CD1c-positive myeloid dendritic cell (primary cell): ENCODE data around the gene IDH3G.
"Not testable (repeated sequence)": the region's sequence is repeated elsewhere in the genome, so short reads cannot be mapped to it uniquely, and the experiment has no call there.

ENCODE experiments used
- DNase-seq: peaks from one replicate; pipeline ENCODE4 v3.0.0-alpha.2; 2016; ENCODE audit errors: extremely low spot score

Gene IDH3G

GRCh38 chrX:153794018-153794896, at the start of gene IDH3G, which contains the start of gene SSR4:
Gene IDH3G (minus strand): TSS chrX:153794375. CDS start chrX:153794326, 49 bp downstream.
Gene SSR4 (plus strand): TSS chrX:153794668. CDS start chrX:153794688, 20 bp downstream.
- DNase-seq = peak; percentile 95

GRCh38 chrX:153836921-153837320, 42.7 kb upstream of the IDH3G start:
- DNase-seq = no peak

DNA sequence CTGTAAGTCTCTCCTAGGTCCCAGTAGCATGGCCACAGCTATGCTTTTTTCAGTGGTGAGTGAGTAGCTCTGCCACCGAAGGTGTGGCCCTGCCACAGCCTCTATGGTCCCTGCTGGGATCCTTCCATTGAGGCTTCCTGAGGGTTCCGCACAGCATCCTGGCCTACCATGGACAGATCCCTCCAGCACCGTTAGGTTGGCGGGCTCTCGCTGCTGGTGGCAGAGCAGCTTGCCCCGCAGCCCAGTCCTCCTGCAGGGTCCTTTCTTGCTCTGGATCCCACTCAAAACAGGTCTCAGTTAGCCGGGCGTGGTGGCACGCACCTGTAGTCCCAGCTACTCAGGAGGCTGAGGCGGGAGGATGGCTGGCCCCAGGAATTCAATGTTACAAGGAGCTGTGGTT, 38.6 kb upstream of the IDH3G start:
- no peak for DNase-seq

DNA sequence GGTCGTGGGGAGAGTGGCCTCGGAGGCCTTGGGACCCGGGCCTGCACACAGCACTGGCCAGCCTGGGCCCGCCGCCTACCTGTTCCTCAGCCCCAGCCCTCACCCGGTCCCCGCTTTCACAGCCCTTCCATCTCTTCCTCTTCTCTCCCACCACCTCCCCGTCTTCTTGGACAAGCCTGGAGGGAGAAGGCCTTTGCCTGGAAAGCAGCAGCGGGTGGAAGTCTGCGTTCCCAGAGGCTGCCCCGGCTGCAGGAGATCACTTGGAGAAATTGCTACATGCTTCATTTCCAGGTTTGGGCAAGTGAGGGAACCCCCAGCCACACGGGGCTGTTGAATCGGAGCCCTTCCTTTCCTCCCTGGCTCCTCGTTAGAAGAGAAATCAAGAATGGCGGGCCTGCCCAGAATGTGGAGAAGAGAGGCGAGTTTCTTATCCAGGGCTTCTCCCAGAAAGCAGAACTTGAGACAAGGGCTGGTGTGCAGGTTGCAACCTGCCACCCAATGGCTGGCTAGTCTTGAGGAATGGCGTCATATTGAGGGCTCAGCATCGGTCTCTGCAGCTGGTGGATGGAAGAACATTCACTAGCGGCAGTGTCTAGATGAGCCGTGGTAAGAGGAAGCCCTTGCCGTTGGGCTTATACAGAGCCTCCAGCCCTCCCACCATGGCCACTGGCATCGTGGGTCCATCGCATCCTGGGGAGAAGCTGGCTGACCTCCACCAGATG, 37.4 kb upstream of the IDH3G start:
- DNase-seq = peak; percentile 2

GRCh38 chrX:153830640-153831428, 36.7 kb upstream of the IDH3G start:
- DNase-seq = no peak

DNA sequence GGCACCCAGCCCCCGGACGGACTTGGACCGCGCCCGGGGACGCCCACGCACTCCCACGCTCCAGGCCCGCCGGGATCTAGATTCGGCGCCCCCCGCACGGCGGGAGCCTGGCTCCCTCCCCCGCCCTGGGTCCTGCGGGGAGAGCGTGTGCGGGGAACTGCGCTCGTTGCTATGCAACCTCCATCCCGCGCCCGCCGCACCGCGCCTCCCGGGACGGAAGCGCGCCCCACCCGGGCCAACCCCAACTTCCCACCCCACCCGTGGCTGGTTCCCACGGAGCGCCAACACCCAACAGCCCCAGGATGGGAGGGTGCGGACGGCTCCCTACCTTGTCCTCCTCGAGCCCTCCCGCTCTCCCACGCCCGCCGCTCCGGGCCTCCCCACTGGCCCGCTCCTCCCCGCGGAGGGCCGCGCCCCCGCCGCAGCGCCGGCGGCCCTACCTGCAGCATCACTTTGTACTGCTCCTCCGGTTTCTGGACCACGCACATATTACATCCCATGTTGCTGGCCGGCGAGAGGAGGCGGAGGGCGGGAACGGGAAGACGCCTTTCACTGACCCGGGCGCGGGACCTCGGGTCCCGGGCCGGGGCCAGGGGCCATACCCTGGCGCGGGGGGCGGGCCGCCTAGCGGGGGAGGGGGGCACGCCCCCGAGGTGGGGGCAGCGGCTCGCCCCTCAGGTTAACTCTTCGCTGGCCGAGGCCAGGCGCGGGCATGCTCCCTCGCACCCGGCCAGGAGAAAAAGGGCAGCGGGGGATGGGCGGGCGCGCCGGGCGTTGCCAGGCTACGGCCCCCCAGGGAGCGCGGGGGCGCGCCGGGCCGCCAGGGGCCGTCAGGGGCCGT, 35.8 kb upstream of the IDH3G start, which contains the start of gene PDZD4:
PDZD4 (minus strand) TSS at position 746 of the 841 bp plus-strand sequence; CDS start at position 500, 246 bp downstream.
- no peak for DNase-seq

- DNase-seq = no peak
These were observed 35.3 kb upstream of the IDH3G start for GRCh38 chrX:153829549-153829798.

DNA sequence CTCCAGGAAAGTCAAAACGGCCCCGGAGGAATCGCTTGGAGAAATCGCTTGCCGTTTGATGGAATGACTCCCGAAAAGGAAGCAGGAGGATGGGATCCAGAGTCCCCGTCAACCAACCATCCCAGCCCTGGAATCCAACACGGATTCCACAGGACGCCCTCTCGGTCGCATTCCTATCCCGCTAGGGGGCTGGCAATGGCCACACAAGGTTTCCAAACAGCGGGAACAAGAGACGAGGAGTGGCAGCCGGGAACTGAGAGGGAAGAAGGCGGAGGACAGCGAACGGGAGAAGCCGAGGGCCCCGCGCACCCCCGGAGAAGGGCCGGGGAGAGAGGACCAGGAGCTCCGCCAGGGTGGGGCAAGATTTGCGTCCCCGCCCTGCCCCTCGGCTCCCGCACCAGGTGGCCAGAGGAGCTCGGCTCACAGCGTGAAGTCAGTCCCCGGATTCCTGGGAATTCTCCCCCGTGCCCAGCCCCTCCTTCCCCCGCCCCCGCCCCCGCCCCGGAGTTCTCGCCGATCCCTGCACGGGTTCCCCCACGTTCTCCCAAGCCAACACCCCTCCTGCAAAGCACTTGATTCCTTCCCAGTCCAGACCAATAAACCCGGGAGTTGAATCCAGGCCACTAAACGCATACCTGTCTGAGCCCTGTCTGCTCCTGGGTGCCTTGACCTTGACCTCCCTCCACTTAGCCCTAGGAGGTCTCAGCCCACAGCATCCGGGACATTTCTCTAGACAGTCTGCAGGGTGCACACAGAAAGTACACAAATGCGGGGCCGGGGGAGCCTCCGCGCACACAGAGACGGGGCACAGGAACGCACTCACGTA, 34.8 kb upstream of the IDH3G start:
- no peak for DNase-seq

DNA sequence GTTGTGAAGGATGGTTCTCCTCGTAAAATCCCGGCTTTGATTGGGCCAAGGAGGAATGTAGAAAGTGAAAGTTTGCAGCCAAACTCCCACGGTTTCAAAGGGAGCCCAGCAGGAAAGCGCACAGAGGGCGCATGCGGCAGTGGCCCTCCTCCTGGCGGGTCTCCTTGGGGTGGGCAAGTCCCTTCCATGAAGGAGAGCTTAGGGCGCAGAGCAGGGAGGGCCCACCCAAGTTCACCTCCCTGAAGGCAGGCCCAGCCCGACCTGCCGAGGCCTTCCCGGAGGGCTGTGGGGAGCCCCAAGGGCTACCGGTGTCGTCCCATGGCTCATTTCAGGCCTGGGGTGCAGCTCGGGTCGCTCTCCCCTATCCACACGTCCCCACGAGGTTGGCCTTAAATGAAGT, 34.1 kb upstream of the IDH3G start:
- no peak for DNase-seq

DNA sequence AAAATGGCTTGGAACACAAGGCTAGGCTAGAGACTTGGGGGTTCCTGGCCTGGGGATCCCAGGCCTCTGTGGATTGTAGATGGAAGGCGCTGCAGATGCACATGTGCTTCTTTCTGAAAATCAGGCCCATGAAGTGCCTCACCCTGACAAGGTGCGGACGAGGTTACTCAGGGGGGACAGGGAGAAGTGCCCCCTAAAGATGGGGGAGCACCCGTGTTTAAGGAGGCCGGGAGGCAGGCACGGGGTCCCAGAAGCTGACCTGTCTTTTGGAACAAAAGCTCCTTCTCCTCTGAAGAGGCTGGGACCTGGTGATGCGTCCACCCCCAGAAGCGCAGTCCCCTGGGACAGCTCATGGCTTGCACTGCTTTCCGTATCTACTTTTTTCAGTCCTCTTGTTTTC, 33.7 kb upstream of the IDH3G start:
- DNase-seq = no peak

DNA sequence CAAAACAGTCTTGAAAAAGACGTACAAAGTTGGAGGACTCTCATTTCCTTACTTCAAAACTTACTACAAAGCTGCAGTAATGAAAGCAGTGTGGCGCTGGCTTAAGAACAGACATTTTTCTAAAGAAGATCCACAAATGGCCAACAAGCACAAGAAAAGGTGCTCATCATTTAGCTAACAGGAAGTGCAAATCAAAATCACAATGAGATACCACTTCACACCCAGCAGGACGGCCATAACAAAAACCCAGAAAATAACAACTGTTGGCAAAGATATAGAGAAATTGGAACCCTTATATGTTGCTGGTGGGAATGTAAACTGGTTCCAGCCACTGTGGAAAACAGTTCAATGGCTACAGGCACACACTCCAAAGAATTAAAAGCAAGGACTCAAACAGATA, 32.8 kb upstream of the IDH3G start:
- DNase-seq = no peak

- DNase-seq = no peak
These were observed 30.9 kb upstream of the IDH3G start for GRCh38 chrX:153825042-153825441.

DNA sequence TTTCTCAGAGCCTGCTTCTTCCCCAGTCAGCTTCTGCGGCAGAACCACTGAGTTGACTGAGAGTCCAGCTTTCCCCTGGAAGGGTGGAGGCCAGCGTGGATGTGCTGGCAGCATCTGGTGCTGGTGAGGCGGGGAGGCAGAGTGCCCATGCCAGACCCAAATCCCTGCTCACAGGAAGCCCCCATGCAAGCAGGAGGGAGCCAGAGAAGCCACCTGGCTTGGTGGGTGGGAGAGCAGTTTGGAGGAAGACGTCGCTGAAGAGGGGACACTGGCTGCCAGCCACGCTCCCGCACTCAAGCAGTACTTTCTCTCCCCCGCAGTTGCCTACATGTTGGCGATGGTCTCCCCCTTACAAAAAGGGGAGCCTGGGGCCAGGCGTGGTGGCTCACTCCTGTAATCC, 30.2 kb upstream of the IDH3G start:
- no peak for DNase-seq

- no peak for DNase-seq
These were observed 26.9 kb upstream of the IDH3G start for GRCh38 chrX:153821066-153821465.

- DNase-seq = no peak
These were observed 26.4 kb upstream of the IDH3G start for GRCh38 chrX:153820601-153821000.

GRCh38 chrX:153819384-153820040, 25.3 kb upstream of the IDH3G start:
- no peak for DNase-seq

DNA sequence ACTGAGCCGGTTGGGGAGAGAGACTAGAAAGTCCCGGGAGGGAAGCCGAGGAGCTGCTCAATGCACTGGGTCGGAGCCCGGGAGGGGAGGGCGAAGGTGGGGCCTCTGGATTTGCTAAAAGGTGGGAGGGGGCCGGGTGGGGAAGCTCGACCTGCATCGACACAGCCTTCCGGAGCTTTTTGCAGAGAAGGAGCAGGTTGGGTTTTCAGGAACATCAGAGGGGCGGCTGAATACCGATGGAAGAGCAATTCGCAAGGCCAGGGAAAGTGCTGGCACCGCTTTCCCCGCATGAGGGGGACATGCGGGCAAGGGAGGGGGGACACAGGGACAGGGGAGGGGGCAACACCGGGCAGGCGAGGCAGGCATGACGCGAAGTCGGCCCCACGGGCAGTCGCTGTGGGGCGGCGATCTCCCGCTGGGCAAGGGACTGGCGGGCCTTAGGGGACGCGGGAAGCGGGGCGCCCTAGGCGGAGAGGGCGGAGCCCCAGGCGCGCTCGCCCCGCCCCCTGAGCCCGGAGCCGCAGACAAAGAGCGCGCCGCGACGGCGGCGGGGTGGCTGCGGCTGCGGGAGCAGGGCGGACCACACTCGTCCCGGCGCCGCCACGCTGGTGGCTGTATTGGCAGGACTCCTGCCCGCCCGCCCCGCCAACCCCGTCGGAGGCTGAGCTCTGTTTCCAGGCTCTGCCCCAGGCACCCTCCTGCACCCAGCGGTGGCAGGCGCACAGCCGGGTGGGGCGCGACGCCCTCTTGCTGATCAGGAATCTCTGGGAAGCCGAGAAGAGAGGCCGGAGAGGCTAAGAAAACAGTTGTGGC, 24.6 kb upstream of the IDH3G start:
- DNase-seq = peak; percentile 56

GRCh38 chrX:153818064-153818463, 23.9 kb upstream of the IDH3G start:
- not testable (repeated sequence) for DNase-seq
